ENCODE measurements around the gene FLCN. TPM values are rescaled to one million over a fixed set of nuclear protein-coding genes. Genes with fewer than 3 reads are reported as not detected.
A peak's percentile ranks its signal among the peaks of the same experiment; 100 is the strongest.
"Not testable (repeated sequence)": the region's sequence is repeated elsewhere in the genome, so short reads cannot be mapped to it uniquely, and the experiment has no call there.

FLCN gene
- total and polyA plus RNA-seq, 2 donors (not counting 3 experiments of a cell fraction or from before 2014, with no cell fraction given): 38.8 to 68.9 TPM

GRCh38 chr17:17186051-17186450 lies 50.9 kb downstream of the FLCN start:
- ChIA-PET POLR2A (no interaction called here), CTCF (interaction anchor here (1.0 kb wide), 1 partner anchor 25 kb away, joined by 3 read pairs; no protein-coding TSS in a partner anchor)
- no TSS peak for BruUV-seq (replicated peaks)

GRCh38 chr17:17184985-17185757 lies 51.8 kb downstream of the FLCN start:
- H3K27ac ChIP-seq (ENCODE audit: insufficient read depth, low read depth, low read length); POLR2A ChIA-PET; H2AFZ ChIP-seq (ENCODE audit: low read depth, low read length); H3K27me3 ChIP-seq (ENCODE audit: control insufficient read depth in 2 of 2, insufficient read depth in 2 of 2, low read length in 2 of 2); H3K9ac ChIP-seq (replicated peaks; ENCODE audit: extremely low read depth, insufficient read depth, low read length); H3K4me3 ChIP-seq (replicated peaks in 1 of 3; ENCODE audit: insufficient read depth in 1 of 3, low read depth in 1 of 3, low read length in 3 of 3); H3K9me3 ChIP-seq (replicated peaks; ENCODE audit: control insufficient read depth, insufficient read depth, low read length); dilution Hi-C loops (cut with MboI; ENCODE audit: extremely low pct_ligation_motif_present, low sequenced_read_pairs); H3K79me2 ChIP-seq (ENCODE audit: control insufficient read depth, insufficient read depth, low read length); H4K20me1 ChIP-seq (replicated peaks; ENCODE audit: control insufficient read depth, extremely low read depth, insufficient read depth, low read length); DNase-seq (ENCODE audit: low read depth, low spot score); H3K9me1 ChIP-seq (replicated peaks; ENCODE audit: control insufficient read depth, extremely low read depth, insufficient read depth, low read length); intact Hi-C loops (cut with micrococcal nuclease): not testable (repeated sequence)
- TSS peak; percentile 70 for BruUV-seq (replicated peaks)
- peaks cover 14 to 24% of the 10 kb centered on the region in 2 experiments for H3K36me3 ChIP-seq (ENCODE audit: control insufficient read depth in 2 of 2, extremely low read depth in 1 of 2, insufficient read depth in 2 of 2, low read length in 2 of 2)
- peaks cover 25% of the 10 kb centered on the region for H3K4me1 ChIP-seq (ENCODE audit: control insufficient read depth, extremely low read depth, insufficient read depth, low read length)
- CTCF ChIA-PET: interaction anchor here (1.0 to 3.0 kb wide), 2 partner anchors 26 to 43 kb away, joined by 3 to 10 read pairs; no protein-coding TSS in a partner anchor
- FAIRE-seq: peak; percentile 68
- H3K4me2 ChIP-seq (ENCODE audit: insufficient read depth, low read length): peak overlapping the region; percentile 34

More at GRCh38 chr17:17186051-17186450, 50.9 kb downstream of the FLCN start:
- Histone ChIP-seq H3K4me2 (ENCODE audit: insufficient read depth, low read length) (no peak overlapping the region), H3K27me3 (ENCODE audit: control insufficient read depth in 2 of 2, insufficient read depth in 2 of 2, low read length in 2 of 2) (no peaks in the 10 kb centered on the region), H3K9me3 (replicated peaks; ENCODE audit: control insufficient read depth, insufficient read depth, low read length) (no peaks in the 10 kb centered on the region), H3K36me3 (ENCODE audit: control insufficient read depth in 2 of 2, extremely low read depth in 1 of 2, insufficient read depth in 2 of 2, low read length in 2 of 2) (peaks cover 9 to 17% of the 10 kb centered on the region in 2 experiments), H3K9me1 (replicated peaks; ENCODE audit: control insufficient read depth, extremely low read depth, insufficient read depth, low read length) (no peaks in the 10 kb centered on the region), H3K9ac (replicated peaks; ENCODE audit: extremely low read depth, insufficient read depth, low read length) (no peak overlapping the region), H2AFZ (ENCODE audit: low read depth, low read length) (no peak overlapping the region), H4K20me1 (replicated peaks; ENCODE audit: control insufficient read depth, extremely low read depth, insufficient read depth, low read length) (no peaks in the 10 kb centered on the region), H3K4me3 (replicated peaks in 1 of 3; ENCODE audit: insufficient read depth in 1 of 3, low read depth in 1 of 3, low read length in 3 of 3) (no peak overlapping the region), H3K4me1 (ENCODE audit: control insufficient read depth, extremely low read depth, insufficient read depth, low read length) (peaks cover 34% of the 10 kb centered on the region), H3K27ac (ENCODE audit: insufficient read depth, low read depth, low read length) (no peak overlapping the region), H3K79me2 (ENCODE audit: control insufficient read depth, insufficient read depth, low read length) (no peaks in the 10 kb centered on the region)
- intact Hi-C loops (cut with micrococcal nuclease) (no loop called here), dilution Hi-C loops (cut with MboI; ENCODE audit: extremely low pct_ligation_motif_present, low sequenced_read_pairs) (no loop called here)
- FAIRE-seq: peak; percentile 70
- DNase-seq (ENCODE audit: low read depth, low spot score): no peak
- TF ChIP-seq FOS (IDR thresholded peaks at IDR 0.05; ENCODE audit: borderline replicate concordance, insufficient read depth, low read length) (no peak), CTCF (IDR thresholded peaks at IDR 0.05; ENCODE audit: extremely low read depth in 1 of 2, insufficient read depth in 1 of 2, low read depth in 1 of 2, low read length in 2 of 2) (no peak), POLR2A (IDR thresholded peaks at IDR 0.05; ENCODE audit: low read depth, low read length) (no peak), GATA2 (IDR thresholded peaks at IDR 0.05; ENCODE audit: insufficient read depth, insufficient read length, low read depth, low read length) (no peak), POLR2AphosphoS5 (IDR thresholded peaks at IDR 0.05; ENCODE audit: insufficient read depth, low read depth, low read length) (no peak), JUN (IDR thresholded peaks at IDR 0.05; ENCODE audit: borderline replicate concordance, insufficient read depth, insufficient read length, low read depth) (no peak), MYC (IDR thresholded peaks at IDR 0.05; ENCODE audit: low read depth, low read length) (no peak), EZH2 (IDR thresholded peaks at IDR 0.05; ENCODE audit: borderline replicate concordance, low read depth, low read length, severe bottlenecking) (no peak)
- TF ChIP-seq, protein P1, sequence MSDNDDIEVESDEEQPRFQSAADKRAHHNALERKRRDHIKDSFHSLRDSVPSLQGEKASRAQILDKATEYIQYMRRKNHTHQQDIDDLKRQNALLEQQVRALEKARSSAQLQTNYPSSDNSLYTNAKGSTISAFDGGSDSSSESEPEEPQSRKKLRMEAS (IDR thresholded peaks at IDR 0.05; ENCODE audit: insufficient read depth, insufficient read length): no peak
